ENCODE measurements around the gene TOMM40L.

- TF ChIP-seq TAF1 (IDR thresholded peaks at IDR 0.05; ENCODE audit: low read depth, low read length) (no peak), POLR2A (IDR thresholded peaks at IDR 0.05; ENCODE audit: low read depth, low read length) (no peak), POLR2AphosphoS5 (IDR thresholded peaks at IDR 0.05; ENCODE audit: low read depth, low read length) (no peak), SPI1 (IDR thresholded peaks at IDR 0.05; ENCODE audit: low read depth, low read length) (no peak), PAX5 (IDR thresholded peaks at IDR 0.05; ENCODE audit: insufficient read depth, low read length, severe bottlenecking) (no peak), POU2F2 (IDR thresholded peaks at IDR 0.05; ENCODE audit: low read depth, low read length) (no peak)
These were observed 7.2 kb downstream of the TOMM40L start for GRCh38 chr1:161233102-161233501.
